PFSK-1 (cell line): ENCODE data around the gene MAZ.

Experiments
- FOXP2 ChIP-seq: optimal IDR thresholded peaks from 2 replicates; pipeline ENCODE3; 2011; ENCODE audit warnings: borderline replicate concordance, control low read depth, inconsistent platforms; ENCODE audit not compliant: insufficient read depth; ENCODE audit errors: extremely low read length, extremely low read depth
- POLR2AphosphoS5 ChIP-seq: IDR thresholded peaks from 2 replicates; pipeline ENCODE4 v1.6.1; 2012; ENCODE audit warnings: low read depth, mild to moderate bottlenecking, control low read depth, low read length, moderate library complexity
- SIN3A ChIP-seq: IDR thresholded peaks from 2 replicates; pipeline ENCODE4 v1.6.1; 2012; ENCODE audit warnings: mild to moderate bottlenecking, low read length, moderate library complexity, borderline replicate concordance; ENCODE audit not compliant: insufficient read depth
- TAF1 ChIP-seq: IDR thresholded peaks from 2 replicates; pipeline ENCODE4 v1.6.1; 2012; ENCODE audit warnings: low read length, control low read depth, borderline replicate concordance; ENCODE audit not compliant: insufficient read depth
- TF ChIP-seq, protein P1 (sequence below), 2 experiments: IDR thresholded peaks; 2 replicates each; pipeline versions ENCODE4 v1.6.1 to v1.8.0; 2011 to 2012; ENCODE audit warnings: low read depth in 2 of 2, low read length in 2 of 2, control low read depth in 1 of 2, inconsistent platforms in 1 of 2, mild to moderate bottlenecking in 1 of 2, moderate library complexity in 1 of 2; ENCODE audit not compliant: insufficient read depth in 1 of 2

Gene MAZ

DNA sequence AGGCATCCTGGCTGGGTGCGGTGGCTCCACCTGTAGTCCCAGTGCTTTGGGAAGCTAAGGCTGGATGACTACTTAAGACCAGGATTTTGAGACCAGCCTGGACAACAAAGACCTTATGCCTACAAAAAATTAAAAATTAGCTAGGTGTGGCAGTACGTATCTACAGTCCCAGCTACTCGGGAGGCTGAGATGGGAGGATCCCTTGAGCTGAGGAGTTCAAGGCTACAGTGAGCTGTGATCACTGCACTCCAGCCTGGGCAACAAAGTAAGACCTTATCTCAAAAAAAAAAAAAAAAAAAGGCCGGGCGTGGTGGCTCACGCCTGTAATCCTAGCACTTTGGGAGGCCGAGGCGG lies 20.0 kb downstream of the MAZ start:
- TF ChIP-seq, protein P1, sequence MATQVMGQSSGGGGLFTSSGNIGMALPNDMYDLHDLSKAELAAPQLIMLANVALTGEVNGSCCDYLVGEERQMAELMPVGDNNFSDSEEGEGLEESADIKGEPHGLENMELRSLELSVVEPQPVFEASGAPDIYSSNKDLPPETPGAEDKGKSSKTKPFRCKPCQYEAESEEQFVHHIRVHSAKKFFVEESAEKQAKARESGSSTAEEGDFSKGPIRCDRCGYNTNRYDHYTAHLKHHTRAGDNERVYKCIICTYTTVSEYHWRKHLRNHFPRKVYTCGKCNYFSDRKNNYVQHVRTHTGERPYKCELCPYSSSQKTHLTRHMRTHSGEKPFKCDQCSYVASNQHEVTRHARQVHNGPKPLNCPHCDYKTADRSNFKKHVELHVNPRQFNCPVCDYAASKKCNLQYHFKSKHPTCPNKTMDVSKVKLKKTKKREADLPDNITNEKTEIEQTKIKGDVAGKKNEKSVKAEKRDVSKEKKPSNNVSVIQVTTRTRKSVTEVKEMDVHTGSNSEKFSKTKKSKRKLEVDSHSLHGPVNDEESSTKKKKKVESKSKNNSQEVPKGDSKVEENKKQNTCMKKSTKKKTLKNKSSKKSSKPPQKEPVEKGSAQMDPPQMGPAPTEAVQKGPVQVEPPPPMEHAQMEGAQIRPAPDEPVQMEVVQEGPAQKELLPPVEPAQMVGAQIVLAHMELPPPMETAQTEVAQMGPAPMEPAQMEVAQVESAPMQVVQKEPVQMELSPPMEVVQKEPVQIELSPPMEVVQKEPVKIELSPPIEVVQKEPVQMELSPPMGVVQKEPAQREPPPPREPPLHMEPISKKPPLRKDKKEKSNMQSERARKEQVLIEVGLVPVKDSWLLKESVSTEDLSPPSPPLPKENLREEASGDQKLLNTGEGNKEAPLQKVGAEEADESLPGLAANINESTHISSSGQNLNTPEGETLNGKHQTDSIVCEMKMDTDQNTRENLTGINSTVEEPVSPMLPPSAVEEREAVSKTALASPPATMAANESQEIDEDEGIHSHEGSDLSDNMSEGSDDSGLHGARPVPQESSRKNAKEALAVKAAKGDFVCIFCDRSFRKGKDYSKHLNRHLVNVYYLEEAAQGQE (IDR thresholded peaks at IDR 0.05; ENCODE audit: insufficient read depth in 1 of 2, low read depth in 2 of 2, low read length in 2 of 2), result no peak
- TF ChIP-seq POLR2AphosphoS5, result no peak
- TF ChIP-seq TAF1, result no peak
- TF ChIP-seq SIN3A, result no peak
- TF ChIP-seq FOXP2, result no peak

DNA sequence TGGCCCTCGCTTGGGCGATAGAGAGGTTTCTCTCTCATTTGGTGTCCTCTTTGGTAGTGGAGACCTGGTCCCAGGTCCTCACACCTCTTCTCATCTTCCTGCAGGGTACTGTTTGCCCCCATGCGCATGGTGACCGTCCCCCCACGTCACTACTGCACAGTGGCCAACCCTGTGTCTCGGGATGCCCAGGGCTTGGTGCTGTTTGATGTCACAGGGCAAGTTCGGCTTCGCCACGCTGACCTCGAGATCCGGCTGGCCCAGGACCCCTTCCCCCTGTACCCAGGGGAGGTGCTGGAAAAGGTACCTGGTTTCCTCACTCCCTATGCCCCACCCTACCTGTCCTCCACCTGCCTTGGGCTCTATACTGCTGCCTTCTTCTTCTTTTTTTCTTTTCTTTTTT lies 24.4 kb downstream of the MAZ start:
- TF ChIP-seq, protein P1 (IDR thresholded peaks at IDR 0.05; ENCODE audit: insufficient read depth in 1 of 2, low read depth in 2 of 2, low read length in 2 of 2), result no peak
- no peak for TF ChIP-seq SIN3A
- TF ChIP-seq POLR2AphosphoS5, result no peak
- no peak for TF ChIP-seq FOXP2
- no peak for TF ChIP-seq TAF1

DNA sequence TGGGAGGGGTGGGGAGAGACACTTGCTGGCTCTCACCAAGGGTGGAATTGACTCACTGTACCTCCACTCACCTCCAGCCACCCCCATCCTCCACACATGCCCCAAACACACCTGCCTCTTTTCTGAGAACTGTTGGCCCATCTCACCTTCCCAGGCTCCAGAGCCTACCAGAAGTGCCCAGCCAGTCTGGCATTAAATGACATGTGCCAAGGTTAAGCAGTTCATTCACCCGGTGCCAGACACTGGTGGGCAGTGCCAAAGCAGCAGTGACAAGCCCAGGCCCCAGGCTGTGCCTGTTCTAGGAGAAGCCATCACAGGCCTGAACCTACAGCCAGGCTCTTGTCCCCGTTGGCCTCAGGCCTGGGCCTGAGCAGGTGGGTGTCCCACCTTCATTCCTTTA lies 25.2 kb downstream of the MAZ start:
- TF ChIP-seq FOXP2 (no peak), SIN3A (no peak)

DNA sequence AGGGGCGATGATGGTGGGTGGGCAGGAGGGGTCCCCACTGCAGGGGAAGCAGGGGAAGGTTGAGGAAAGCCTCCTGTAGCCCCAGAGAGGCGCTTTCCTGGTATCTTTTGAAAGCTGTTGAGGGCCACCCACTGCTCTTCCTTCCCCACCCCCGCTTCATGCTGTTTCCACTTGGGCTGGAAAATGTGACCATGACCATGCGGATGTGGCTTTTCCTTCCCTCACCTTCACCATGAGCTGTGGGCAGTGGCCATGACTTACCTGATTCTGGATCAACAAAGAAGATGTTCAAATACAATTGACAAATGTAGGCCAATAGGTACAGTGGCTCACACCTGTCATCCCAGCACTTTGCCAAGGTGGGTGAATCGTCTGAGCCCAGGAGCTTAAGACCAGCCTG lies 27.8 kb downstream of the MAZ start:
- no peak for TF ChIP-seq POLR2AphosphoS5
- no peak for TF ChIP-seq FOXP2
- TF ChIP-seq TAF1, result no peak
- TF ChIP-seq, protein P1 (IDR thresholded peaks at IDR 0.05; ENCODE audit: insufficient read depth in 1 of 2, low read depth in 2 of 2, low read length in 2 of 2), result no peak
- TF ChIP-seq SIN3A, result no peak

DNA sequence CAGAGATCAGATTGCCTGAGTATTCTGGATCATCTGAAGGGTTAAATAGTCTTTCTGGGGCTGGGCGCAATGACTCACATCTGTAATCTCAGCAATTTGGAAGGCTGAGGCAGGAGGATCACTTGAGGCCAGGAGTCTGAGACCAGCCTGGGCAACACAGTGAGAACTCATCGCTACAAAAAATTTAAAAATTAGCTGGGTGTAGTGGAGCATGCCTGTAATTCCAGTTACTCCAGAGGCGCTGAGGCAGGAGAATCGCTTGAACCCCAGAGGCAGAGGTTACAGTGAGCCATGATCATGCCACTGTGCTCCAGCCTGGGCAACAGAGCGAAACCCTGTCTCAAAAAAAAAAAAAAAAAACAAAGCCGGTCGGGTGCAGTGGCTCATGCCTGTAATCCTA lies 29.6 kb downstream of the MAZ start:
- TF ChIP-seq TAF1 (no peak), SIN3A (no peak), FOXP2 (no peak), POLR2AphosphoS5 (no peak)
- TF ChIP-seq, protein P1 (IDR thresholded peaks at IDR 0.05; ENCODE audit: insufficient read depth in 1 of 2, low read depth in 2 of 2, low read length in 2 of 2), result no peak

DNA sequence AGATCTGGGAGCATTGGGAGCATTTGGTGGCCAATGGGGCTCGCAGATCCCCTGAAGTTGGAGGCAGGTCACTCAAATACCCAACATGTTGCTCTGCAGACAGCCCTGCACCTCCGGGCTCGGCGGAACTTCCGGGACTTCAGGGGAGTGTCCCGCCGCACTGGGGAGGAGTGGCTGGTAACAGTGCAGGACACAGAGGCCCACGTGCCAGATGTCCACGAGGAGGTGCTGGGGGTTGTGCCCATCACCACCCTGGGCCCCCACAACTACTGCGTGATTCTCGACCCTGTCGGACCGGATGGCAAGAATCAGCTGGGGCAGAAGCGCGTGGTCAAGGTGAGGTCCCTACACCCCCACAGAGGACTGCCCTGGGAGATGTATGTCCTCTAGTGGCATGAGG lies 30.3 kb downstream of the MAZ start:
- TF ChIP-seq TAF1 (no peak), POLR2AphosphoS5 (no peak), FOXP2 (no peak), SIN3A (no peak)
- TF ChIP-seq, protein P1 (IDR thresholded peaks at IDR 0.05; ENCODE audit: insufficient read depth in 1 of 2, low read depth in 2 of 2, low read length in 2 of 2), result no peak
